GM21390 (cell line): ENCODE measurements around the gene ATP1B4.
"Not testable (repeated sequence)": the region's sequence is repeated elsewhere in the genome, so short reads cannot be mapped to it uniquely, and the experiment has no call there.

ENCODE experiments used
- ATAC-seq: cut with Tn5 transposase; IDR thresholded peaks from one replicate; pipeline ENCODE4 v1.9.1; 2021; ENCODE audit not compliant: unreplicated experiment

ATP1B4 gene

DNA sequence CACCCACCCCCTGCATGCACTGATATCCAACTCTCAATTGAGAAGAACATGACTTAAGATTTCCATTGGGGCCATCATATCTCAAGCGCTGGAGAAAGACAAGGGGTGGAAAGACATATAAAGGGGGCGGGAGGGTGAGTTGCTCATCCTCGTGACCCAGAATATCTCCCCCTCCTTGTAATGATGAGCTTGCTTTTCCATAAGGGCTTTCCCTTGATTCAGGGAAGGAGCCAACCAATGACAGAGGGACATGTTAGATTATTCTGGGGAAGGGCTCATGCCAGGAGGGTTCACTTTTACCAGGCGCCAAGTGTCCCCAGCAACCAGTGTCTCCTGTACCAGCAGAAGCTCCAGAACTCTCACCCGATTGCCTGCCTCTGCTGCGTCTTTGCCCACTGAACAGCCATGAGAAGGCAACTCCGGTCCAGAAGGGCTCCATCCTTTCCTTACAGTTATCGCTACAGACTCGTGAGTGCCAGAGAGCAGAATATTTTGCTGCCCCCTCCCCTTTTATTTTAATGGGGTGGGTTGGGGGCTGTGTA lies at the start of gene ATP1B4:
Gene ATP1B4, plus strand, starts transcription at position 326 of the 542 bp plus-strand sequence. Its CDS starts 80 bp downstream, at position 406.
- ATAC-seq = no peak

DNA sequence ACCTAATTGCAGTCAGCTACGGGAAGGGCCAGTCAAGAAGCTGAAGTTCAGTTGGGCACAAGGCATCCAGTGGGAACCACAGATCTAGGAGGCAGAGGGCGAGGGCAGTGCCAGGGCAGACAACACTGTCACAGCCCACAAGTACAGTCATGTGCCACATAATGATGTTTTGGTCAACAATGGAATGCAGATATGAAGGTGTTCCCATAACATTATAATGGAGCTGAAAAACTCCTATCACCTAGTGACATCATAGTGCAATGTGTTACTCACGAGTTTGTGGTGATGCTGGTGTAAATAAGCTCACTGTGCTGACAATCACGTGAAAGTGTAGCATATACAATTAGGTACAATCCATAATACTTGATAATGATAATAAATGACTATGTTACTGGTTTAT lies 46.1 kb upstream of the ATP1B4 start:
- ATAC-seq = no peak

DNA sequence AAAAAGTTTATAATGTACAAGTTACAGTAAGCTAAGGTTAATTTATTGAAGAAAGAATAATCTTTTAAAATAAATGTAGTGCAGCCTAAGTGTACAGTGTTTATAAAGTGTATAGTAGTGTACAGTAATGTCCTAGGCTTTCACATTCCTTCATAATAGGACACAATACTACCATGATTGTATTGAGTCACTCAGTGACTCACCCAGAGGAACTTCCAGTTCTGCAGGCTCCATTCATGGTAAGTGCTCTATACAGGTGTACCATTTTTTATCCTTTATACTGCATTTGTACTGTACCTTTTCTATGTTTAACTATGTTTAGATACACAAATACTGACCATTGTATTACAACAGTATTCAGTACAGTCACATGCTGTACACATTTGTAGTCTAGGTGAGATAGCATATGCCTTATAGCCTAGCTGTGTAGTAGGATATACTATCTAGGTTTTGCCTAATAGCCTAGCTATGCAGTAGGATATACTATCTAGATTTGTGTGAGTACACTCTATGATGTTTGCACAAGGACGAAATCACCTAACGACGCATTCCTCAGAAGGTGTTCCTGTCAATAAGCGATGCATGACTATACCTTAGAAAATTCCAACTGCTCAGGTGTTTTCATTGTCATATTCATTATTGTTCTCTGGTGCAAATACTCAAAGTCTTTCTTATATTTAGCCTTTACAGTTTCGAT lies 45.2 kb upstream of the ATP1B4 start:
- no peak for ATAC-seq

DNA sequence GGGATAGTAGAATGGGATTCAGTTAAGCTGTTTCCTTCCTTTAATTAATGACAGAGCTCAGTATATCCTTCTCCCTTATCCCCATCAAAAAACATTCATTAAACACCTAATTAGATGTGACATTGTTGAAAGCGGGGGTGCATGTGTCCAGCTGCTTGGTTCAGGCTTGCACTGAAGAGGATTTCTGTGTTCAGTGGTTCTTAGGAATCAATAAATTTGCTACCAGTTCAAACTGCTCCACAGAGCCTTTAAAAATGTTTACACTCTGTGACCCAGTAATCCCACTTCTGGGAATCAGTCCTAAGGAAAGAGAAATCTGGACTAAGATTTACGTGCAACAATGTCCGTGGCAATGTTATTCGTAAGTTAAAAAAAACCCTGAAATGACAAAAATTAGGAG lies 43.5 kb upstream of the ATP1B4 start:
- no peak for ATAC-seq

DNA sequence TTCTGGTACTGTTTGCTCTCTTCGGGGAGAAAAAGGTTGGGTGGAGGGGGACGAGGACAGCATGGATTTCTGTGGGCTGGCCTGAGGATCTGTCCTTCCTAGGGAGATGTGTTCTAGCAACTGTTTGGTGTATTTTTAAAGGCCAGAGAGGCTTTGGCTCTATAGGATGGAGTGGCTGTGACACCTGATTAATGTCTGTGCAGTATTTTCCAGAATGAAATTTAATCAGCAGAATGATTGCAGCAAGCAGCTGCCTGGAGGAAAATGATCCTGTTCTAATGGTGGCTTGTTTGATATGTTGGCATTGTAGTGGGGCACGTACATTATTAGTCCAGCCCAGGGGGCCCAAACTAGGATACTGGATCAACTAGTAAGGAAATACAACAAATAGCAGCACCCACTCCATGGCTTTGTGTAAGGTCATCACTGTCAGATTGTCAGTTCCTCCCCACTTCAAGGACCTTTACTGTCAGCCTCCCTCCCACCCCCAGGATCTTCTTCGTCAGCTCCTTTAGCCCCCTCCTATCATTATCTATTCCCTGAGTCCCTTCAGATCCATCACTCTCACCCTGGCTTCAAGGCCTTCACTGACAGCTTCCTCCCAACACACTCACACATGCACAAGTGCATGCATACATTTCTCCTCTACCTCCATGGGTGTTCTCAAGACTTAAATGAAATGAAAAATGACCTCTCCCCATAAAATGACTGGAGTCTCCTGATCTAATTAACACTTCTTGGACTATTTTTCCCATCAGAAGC lies 40.2 kb upstream of the ATP1B4 start:
- no peak for ATAC-seq

DNA sequence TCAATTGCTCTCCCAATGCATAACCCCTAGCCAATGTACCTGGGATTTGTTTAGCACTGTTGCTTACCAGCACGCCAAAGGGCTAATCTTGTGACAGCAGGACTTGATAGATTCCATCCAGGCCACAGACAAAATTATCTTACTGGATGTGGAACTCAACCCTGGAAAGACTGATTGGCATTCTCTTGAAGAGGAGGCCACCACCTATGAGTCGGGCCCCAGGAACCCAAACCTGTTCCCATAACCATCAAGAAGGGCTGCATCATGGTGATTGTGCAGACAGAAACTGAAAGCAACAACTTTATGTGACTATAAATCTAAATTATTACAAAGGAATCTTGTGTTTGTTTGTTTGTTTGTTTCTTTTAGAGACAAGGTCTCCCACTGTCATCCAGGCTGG lies 30.8 kb upstream of the ATP1B4 start:
- ATAC-seq = no peak

DNA sequence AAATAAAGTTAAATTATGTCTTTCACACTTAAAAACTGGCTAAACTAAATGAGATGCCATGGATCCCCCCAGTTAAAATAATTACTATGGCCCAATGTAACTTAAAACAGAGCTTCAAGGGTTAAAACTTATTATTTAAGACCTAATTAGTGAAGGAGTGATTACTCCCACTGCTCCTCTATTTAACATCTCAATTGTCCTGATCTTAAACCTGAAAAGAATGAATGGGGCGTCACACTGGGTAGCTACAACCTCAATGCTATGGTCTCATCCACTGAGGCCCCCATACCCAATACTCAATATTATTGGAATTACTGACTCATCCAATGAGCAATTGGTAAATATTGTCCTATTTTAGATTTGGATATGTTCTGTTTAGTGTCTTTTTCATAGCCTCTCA lies 29.5 kb upstream of the ATP1B4 start:
- no peak for ATAC-seq

DNA sequence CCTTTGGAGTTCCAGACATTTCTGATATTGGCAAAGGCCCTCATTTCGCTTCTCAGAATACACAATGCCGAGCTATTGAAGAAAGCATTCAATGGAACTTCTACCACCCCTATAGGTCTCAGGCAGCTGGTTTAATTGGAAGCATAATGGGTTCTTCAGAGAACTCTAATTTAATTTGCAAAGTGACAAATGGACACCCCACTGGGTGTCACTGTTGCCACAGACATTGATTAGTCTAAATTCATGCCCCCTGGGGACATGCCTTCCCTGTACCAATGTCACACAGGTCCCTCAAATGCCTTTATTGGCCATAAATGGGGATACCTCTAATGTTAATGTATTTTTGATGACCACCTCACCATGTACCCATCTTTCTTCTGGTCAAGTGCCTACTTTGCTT lies 27.7 kb upstream of the ATP1B4 start:
- no peak for ATAC-seq

DNA sequence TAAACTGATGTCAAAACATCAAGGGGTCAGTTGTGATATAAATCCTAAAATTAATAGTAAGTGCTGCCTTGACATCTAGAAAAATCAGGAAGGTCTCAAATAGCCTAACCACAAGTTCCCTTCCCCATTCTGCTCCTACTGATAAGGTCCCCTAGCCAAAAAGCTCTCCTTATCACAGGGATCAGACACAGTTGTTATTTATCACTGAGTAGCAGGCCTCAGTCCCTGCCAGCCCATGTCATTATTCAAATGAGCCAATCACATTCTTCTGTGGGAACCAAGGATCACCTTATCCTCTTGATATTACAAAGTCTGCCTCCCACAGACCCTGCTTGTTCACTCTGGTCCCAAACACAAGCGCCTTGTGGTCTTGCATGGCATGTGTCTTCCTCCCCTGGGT lies 27.3 kb upstream of the ATP1B4 start:
- no peak for ATAC-seq

DNA sequence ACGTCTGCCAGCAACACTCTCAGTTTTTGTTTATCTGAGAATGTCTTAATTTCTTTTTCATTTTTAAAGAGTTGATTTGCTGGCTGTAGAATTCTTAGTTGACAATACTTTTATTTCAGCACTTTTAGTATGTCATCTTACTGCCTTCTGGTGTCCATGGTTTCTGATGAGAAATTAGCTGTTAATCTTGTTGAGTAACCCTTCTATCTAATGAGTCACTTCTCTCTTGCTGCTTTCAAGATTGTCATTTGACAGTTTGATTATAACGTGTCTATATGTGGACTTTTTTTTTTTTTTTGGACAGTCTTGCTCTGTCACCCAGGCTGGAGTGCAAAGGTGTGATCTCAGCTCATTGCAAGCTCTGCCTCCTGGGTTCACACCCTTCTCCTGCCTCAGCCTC lies 26.6 kb upstream of the ATP1B4 start:
- no peak for ATAC-seq

DNA sequence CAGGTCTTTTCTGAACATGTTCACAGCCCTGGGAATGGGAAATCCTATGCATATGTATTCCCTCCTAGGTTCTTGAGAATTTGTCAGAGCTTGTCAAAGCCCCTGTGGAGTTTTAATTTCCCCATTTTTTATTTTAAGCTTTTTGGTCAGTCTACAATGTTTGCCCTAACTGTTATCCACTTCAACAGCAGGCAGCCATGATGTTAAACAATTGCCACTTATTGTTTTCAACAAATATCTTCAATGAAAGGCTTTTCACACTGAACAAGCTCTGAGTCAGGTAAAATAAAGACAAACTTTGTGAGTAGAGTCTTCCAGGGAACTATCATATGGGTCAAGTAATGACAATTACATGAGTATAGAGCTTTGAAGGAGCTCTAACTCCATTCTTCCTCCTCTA lies 25.0 kb upstream of the ATP1B4 start:
- ATAC-seq = no peak

DNA sequence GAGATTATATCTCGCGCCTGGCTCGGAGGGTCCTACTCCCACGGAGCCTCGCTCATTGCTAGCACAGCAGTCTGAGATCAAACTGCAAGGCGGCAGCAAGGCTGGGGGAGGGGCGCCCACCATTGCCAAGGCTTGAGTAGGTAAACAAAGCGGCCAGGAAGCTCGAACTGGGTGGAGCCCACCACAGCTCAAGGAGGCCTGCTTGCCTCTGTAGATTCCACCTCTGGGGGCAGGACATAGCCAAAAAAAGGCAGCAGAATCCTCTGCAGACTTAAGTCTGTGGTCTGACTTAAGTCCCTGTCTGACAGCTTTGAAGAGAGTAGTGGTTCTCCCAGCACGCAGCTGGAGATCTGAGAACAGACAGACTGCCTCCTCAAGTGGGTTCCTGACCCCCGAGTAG lies 17.3 kb upstream of the ATP1B4 start:
- ATAC-seq = not testable (repeated sequence)

DNA sequence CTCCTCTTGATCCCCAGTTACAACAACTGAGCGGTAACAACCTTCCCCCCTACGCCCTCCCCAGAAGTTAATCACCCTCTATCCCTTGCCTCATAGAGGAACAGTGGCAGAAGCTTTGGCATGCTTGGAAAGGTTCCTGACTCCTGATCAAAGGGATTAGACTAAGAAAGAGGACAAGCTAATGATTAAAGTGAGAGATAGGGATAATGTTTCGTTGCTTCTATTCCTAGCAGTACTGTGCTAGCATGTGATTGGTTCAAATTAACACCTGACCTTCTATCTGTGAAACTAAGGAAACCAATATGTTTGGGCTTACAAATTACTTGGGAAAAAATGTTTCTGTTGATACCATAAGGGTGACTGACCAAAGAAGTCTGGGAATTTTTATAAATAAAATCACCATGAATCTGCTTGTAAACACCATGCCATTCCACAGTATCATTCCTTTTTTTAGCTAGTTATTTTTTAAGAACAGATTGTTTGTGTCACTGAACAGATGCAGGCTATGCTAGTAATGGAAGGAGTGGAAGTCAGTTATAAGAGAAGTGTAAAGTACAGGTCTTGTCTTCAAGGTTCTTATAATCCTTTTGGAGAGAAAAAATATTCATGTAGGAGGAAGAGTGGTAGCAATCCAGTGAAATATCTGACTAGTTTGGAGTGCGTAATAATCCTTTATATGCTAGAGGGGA lies 11.3 kb upstream of the ATP1B4 start:
- ATAC-seq = no peak

DNA sequence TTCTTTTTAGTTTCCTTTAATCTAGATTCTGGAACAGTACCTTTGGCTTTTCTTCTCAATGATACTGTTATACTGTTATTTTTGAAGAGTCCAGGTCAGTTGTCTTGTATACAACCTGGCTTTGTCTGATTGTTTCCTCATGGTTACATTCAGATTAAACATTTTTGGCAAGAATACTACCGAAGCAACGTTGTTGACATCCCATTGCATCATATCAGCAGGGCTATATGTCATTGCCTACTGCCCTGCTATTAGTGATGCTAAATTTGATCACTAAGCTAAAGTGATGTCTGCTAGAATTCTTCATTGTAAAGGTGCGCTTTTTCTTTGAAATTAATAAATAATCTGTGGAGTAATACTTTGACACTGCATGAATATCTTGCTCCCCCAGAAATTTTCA lies 5.8 kb upstream of the ATP1B4 start:
- ATAC-seq = no peak

DNA sequence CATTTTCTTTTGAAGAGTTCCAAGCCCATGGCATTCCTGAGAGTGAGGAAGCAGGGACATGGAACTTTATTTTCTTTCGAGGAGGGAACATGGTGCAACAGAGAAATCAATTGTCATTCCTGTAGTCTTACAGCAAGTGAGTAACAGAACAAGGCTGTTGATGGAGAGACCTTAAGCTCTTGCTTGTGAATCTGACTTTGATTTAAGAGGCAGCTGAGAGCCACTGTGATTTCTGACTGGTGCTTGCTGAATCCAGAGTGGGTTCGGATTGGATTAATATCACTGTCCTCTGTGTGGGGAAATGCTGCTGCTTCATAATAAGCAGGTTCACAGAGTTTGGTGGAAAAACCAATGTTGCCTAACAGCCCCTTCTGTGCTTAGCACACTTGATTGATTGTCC lies 4.7 kb upstream of the ATP1B4 start:
- ATAC-seq = no peak

DNA sequence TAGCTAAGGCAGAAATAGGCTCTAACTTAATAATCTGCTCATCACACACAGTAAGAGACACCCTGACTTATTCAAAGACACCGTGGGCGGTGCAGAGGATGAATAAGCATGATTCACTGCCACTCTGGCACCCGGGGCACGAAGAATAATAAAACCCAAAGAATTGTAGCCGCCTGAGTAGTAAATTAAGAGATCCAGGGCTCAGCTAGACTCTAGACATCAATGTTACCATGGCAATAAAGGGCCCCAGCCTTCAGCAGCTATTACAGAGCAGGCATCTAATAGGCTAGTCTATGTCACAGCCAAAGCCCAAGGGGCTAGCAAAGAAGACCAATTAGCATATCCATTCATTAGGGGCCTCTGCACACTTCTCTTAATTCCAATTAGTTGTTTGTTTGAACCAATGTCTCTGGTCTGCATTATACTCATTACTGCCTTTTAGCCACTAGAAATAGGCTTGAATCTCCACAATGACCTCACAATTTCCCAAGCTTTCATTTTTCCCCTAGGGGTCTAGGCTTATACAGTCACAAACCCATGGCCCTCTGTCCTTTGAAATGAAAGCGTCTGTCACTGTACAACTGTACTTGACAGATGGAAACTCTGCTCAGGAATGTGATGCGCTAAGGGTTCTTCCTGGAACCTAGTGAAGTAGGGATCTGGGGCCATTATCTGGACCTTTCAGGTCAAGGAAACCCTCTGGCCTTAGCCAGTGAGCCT lies 3.0 kb upstream of the ATP1B4 start:
- no peak for ATAC-seq

DNA sequence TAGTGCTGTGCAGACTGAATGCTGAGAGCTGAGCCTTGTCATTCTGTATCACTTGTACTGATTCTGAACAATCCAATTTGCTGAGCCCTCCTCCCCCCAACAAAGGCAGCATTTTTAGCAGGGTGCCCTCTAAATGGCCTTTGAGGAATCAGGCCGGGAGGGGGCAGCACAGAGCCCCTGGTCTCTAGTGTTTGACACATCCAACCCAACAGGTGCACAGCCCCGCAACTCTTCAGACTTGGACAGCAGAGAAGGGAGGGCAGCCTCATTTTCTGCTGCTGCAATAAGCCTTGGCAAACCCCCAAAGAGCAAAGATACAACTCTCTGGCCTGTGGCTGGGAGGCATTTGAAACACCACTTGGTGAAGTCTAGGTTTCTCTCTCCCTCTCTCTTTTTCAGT lies 3.4 kb downstream of the ATP1B4 start:
- ATAC-seq = peak; percentile 69

DNA sequence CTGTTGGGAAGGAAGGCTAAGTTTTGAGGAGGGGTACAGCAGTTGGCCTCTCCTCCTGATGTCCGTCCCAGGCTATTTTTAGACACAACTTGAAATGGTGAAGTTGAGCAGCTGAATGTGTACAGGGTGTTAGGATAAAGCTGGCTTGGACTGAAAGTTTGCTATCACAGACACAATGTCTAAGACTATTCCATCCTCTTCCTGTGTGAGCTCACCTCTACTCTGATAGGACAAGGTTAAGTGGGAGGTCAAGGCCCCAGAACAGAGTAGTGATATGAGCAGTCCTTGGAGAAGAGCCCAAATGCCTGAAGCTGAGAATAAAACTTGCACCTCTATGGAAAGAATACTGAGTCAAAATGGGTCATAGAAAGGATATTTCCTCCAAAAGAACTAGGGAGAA lies 4.1 kb downstream of the ATP1B4 start:
- ATAC-seq = no peak

DNA sequence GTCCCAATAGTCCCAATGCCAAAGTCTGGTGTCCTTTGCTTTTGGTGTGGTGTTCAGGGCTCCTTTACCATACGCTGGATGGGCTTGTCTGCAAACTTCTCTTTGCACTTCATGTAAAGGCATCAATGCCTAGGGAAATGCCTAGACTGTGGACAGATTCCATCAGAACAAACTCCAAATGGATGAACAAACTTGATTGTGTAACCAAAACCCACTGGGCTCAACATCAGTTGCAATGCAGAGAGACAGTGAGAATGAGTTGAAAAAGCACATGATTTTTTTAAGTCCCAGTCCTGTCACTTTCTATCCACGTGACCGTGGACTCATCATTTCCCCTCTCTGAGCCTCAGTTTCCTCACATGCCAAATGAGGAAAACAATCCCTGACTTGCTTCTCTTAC lies 4.9 kb downstream of the ATP1B4 start:
- ATAC-seq = no peak

DNA sequence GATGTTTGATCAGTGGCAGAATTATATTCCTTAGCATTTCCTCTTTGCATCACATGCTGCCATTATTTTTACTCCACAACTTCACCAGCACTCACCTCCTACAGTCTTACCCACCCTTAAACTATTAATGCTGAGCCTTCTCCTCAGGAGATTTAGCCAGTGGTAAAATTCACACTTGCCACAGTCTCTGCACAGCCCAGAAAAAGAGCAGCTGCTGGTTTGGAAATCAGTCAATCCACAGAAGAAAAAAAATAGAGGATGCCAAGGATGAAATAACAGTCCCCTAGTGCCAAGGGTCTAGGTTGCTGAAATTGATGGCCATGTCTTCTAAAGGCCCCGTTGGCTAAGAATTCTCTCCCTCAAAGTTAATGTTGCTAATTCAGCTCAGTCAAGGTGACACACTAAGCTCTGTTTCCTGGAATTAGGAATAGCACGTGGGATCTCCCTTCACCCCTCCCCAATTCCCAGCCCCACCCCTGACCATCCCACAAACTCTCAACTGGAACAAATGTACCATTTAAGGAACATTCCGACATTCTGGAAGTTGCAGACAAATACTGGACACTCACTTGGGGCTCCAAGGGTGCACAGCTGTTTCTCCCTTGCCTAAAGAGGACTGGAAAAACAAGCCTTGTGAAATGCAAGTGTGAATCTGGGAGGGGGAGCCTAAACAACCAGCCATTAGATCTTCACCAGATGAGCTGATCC lies 5.7 kb downstream of the ATP1B4 start:
- no peak for ATAC-seq
